Raji (cell line): ENCODE data around the gene MYZAP.

Source experiments
- POLR2A ChIP-seq: IDR thresholded peaks from 2 replicates; pipeline ENCODE4 v1.6.1; 2011; ENCODE audit warnings: low read depth, low read length, control low read depth; ENCODE audit not compliant: insufficient read depth

Gene MYZAP, protein sequence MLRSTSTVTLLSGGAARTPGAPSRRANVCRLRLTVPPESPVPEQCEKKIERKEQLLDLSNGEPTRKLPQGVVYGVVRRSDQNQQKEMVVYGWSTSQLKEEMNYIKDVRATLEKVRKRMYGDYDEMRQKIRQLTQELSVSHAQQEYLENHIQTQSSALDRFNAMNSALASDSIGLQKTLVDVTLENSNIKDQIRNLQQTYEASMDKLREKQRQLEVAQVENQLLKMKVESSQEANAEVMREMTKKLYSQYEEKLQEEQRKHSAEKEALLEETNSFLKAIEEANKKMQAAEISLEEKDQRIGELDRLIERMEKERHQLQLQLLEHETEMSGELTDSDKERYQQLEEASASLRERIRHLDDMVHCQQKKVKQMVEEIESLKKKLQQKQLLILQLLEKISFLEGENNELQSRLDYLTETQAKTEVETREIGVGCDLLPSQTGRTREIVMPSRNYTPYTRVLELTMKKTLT

DNA sequence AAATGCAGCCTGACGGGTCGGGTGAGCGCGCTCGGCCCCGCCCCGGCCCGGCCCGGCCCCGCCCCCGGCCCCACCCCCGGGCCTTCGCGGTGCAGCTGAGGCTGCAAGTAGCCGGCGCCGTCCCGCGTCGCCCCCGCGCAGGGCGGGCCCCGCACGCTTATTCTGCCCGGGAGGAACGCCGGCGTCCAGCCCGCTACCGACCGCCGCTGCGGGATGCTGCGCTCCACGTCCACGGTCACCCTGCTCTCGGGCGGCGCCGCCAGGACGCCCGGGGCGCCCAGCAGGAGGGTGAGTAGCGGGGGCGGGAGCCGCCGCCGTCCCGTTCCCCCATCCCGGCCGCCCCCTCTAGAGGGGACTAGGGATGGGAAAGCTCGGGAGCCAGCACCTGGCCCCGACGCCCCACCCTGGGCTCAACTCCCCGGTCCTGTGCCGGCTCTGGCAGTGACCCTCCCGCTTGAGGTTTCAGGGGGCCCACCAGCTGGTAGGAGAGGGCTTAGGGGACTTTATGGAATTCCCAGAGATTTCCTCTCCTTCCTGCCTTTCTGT is at the start of gene MYZAP:
Gene MYZAP, plus strand, starts transcription at position 83 of the 546 bp plus-strand sequence. Its CDS starts 131 bp downstream, at position 214.
- no peak for TF ChIP-seq POLR2A

DNA sequence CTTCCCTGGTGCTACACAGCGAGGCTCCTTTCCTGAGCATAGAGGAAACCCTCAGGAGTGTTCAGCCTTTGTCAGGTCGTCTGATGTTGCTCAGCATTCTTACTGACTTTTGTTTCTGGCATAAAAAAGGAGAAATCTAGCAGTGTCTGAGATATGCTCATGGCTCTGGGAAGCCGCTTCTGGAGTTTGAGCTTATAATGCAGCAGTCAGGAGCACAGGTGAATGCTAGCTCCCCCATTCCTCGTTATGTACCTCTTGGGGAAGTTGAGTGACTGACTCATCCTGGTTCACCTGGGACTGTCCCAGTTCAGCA is 49.2 kb upstream of the MYZAP start:
- TF ChIP-seq POLR2A: no peak

DNA sequence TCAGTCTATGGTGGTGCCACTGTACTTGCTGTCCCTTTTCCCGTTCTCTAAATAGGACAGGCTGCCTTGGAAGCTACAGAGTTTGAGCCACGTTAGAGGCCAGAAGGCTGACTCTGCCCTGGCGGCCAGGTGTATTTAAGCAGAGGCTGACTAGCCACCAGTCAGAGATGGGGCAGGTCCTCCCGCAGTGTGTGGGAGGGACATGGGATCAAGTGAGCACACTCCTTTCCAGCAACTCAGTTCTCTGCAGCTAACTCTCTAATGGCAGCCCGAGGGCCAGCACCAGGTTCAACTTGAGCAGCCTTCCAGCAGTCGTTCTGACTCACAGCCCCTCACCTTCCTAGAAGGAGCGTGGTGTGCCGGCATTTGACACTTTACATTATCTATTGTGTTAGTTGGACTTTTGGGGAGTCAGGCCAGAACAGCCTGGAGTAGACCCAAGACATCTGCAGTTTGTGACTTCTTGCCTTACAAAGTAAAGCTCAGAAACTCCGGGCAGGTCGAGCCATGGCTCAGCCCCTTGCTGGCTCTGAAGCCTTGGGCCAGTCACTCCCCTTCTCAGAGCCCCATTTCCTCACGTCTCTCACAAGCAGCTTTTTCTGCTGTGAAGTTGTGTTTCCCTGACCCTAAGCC is 46.7 kb upstream of the MYZAP start:
- no peak for TF ChIP-seq POLR2A

DNA sequence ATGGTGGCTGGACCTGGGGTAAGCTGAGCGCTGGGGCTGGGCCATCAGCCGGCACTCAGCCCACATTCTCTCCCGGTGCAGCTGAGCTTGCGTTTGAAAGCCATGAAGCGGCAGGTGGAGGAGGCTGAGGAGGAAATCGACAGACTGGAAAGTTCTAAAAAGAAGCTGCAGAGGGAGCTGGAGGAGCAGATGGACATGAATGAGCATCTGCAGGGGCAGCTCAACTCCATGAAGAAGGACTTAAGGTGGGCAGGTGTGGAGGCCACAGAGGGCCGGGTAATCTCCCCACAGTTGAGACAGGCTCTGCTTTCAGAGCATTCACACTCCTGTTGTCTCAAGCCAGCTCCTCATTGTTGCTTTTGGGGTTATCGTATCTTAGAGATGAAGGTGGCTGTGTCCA is 45.7 kb upstream of the MYZAP start:
- TF ChIP-seq POLR2A: no peak

DNA sequence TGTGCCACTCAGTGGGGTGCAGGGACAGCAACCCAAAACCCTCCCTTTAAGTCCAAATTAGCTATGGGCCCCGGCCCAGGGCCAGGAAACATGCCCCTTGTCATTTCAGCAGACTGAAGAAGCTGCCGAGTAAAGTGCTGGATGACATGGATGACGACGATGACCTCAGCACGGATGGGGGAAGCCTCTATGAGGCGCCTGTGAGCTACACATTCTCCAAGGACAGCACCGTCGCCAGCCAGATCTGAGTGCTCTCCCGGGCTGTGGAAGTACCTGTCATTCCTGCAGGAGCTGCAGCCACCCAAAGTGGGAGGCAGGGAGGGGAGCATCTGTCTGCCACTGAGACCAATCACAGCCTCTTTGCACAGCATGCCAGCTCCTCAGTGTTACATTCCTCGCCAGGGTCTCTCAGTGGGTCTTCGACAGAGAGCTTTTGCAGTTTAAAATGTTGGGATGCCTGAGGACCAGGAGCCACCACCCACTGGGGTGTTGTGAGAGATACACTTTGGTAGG is 44.4 kb upstream of the MYZAP start:
- no peak for TF ChIP-seq POLR2A

DNA sequence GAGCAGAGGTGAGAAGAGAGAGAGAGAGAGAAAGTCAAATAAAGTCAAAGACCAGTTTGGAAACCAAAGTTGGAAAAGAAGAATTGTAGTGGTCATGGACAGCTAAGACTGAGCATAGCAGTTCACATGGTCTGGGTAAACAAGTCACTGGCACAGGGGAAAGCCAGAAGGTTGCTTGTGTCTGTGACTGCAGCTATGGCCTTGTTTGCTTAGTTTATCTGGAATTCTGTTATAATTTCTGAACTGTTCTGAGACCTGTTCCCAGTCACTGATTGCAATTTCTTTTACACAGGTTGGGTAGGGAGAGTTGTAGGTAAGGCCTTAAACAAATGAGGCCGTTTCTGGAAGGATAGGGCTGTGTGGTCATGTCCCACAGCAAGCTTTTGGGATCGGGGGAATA is 43.4 kb upstream of the MYZAP start:
- TF ChIP-seq POLR2A: no peak

DNA sequence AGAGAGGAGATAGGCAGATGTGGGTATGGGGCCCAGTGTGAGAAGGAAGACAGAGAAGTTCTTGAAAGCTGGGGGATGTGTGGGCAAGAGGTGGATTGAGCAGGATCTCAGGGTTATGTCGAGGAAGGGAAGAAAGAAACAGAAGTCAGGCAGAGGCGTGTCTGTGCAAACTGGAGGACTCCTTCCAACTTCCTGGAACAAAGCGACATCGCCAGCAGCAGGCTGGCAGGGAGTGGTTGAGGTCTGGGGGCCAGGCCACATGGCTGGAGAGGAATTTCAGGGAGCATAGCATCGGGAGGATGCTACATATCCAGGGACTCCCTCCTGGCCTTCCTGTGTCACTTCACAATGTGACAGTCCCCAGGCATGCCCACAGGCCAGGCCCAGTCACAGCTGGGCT is 42.9 kb upstream of the MYZAP start:
- no peak for TF ChIP-seq POLR2A

DNA sequence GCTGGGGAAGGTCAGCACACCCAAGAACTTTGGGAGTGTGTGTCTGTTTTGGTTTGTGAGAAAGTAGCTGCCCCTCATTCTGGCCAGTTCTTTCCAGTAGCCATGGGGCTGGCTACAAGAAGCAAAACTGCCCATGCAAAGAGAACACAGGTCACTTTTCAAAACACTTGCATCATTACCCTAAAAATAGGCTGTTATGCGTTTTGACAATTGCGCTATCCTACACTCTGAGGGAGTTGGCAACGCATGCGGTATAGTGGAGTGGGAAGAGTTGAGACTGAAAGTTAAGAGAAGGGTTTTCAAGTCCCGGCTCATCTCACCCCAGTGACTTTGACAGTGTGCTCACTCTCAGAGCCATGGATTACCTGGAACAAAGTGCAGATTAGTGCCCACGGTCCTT is 41.8 kb upstream of the MYZAP start:
- TF ChIP-seq POLR2A: no peak

DNA sequence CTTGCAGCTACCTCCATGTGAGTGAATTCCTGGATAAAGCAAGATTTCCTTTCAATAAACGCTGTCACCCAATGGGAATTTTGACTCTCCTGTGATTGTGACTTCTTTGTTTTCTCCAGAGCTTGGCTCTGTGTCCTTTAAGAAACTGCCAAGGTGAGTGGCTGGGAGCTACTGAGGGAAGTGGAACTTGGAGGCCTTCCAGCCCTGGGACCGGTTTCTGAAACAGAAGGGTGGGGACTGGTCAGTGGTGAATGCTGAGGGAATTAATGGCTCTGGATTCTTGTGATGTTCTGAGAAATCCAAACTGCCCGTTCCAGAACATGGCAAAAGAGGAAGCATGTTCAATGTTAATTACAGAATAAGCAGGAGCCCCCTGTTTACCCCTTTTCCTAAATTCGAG is 41.1 kb upstream of the MYZAP start:
- TF ChIP-seq POLR2A: no peak

DNA sequence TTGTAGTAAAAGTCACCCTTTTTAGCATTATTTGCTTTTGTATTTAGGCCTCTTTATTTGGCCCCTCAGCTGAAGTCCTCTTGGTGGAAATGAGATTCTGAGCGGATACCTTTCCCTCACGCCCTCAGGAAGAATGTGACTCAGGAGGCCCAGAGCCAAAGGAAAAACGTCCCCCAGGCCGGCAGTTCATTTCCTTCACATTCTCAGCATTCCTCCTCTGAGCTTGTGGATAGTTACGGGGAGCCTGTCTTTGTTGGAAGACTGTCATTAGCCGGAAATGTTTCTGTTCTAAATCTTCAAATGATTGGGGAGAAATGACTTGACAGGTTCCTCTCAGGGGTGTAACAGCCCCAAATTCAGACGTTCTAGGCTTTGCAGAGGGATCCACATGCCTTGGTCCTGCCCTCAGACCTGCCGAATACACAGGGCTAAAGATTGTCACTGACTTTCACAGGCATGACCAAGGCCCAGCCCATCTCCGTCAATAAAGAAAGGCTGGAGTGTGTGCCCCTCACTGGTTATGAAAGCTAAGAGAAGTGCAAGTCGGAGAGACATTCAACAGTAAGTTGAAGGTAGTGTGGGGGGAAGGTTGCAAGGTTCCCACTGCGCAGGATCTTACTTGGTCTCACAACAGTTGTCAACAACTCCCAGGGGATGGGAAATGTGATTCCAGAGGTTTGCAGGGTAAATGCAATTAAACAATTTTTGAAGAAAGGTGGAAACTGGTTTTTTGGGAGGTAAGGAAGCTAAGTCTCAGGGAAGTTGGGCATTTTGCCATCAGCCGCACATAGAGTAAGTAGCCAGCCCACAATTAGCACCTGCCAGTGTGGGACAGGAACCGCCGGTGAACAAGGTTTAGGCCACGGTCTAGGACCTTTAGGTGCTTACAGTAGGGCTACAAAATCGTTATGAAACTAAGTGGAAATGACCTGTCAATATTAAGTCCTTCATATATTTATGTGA is 39.7 kb upstream of the MYZAP start:
- TF ChIP-seq POLR2A: no peak

DNA sequence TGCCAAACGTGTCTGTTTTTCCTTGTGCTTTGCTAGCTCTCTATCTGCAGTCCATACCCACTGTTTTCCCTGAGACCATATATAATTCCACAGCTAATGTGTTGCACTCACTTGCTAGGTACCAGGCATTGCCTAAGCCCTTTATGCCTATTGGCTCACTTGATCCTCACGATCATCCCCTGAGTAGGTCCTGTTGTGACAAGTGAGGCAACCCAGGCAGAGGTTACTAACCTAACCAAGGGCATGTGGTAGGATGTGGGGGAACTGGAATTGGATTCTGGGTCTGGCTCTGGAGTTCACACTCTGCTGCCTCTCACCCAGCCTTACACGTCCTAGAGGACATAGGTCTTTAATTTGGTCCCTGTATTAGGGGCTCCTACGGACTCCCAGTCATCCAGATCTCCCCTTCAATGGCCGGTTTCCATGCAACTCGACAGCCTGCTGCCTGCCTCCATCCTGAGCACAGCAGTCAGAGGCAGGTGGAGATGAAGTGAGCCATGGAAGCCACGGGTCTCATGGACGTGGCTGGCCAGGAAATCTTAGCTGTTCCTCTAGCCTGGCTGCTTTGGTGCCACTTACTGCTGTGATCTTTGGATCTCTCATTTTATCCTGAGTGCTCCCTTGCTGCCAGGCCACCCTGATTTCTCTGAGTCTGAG is 38.9 kb upstream of the MYZAP start:
- TF ChIP-seq POLR2A: no peak

DNA sequence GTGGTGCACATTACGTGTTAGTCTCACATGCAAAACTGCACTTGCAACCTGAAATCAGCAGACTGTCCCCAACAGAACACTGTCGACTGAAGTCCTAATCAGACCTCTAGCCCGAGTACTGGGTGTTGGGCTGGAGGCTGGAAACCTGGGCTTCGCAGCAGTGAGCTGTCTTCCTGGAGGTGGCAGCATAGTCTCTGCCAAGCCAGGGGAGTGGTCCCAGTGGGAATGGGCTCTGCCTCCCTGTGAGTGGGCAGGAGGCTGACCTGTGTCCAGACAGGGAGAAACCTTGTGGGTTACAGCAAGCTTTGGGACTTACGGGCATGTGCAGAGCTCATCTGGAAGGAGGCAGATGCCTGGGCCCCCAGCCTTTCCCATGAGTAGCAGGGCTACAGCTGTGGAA is 38.2 kb upstream of the MYZAP start:
- TF ChIP-seq POLR2A: no peak

DNA sequence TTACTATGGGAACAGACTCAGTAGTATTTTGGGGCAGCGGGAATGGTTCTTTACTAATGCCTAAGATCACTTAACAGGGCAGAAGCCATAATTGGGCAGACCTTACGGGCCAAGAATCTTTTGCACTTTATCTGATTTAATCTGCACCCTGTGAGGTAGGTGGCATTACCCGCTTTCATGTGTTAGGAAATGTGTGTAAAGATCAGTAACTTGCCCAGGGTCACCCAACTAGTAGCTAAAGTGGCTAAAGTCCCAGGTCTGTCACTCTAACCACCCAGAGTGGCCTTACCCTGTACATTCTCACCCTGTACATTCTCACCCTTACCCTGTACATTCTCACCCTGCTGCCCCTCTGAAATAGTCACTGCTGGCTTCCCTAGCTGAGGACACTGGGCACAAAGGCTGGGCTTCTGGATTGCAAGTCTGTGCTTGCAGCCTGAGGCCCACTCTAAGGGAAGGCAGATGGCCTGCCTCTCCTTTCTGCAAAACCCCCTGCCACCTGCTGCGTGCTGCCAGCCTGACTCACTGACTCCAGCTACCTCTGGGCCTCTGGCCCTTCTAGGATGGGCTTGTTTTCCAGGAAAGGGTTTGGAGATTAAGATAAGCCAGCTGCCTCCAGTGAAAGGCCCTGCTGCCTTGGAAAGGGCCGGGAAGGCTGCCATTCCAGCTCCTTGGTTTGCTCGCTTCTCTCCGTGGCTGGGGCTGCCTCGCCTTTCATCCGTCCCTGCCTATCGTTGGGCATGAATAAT is 37.5 kb upstream of the MYZAP start:
- TF ChIP-seq POLR2A: no peak

DNA sequence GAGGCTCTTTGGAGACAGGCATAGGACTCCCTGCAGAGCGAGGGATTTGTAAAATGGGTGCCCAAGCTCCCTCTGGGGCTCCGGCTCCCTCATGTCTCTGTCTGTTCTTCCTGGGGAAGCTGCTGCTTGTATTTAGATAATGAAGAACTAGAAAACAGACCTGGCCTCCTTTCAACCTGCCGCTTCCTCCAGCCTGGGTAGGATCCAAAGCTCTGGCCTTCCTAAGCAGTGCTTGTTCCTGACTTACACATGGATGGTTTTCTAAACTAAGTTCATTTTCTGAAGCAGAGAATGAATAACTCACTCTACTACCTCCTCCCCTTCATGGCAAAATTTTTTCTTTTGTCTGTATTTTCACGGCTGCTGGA is 36.9 kb upstream of the MYZAP start:
- no peak for TF ChIP-seq POLR2A
